OCI-LY3 (cell line): Measurements from ENCODE around the gene XRCC6.

ENCODE experiments used
- H2AFZ ChIP-seq: fragments of 200-600, 300-600 bp; shearing (Covaris generic); 2 replicates; pipeline ENCODE4 v1.6.0; 2014; ENCODE audit warnings: antibody characterized with exemption, low read depth, low read length
- H3K27ac ChIP-seq: fragments of 200-600, 300-600 bp; sonication (generic); 2 replicates; pipeline ENCODE4 v1.5.1; 2014; ENCODE audit warnings: mild to moderate bottlenecking, low read length, moderate library complexity, mixed read lengths
- H3K27me3 ChIP-seq: fragments of 200-600, 300-600 bp; sonication (generic); 2 replicates; pipeline ENCODE4 v1.6.1; 2014; ENCODE audit warnings: low read depth, low read length, mixed read lengths
- H3K36me3 ChIP-seq: fragments of 200-600, 300-600 bp; sonication (generic); replicated peaks from 2 replicates; pipeline ENCODE3; 2014; ENCODE audit warnings: low read depth, low read length, mixed read lengths
- H3K4me1 ChIP-seq: fragments of 300-600, 200-600 bp; sonication (generic); 2 replicates; pipeline ENCODE4 v1.6.1; 2014; ENCODE audit warnings: low read length, mixed read lengths
- H3K4me2 ChIP-seq: fragments of 200-600, 300-600 bp; sonication (generic); 2 replicates; pipeline ENCODE4 v1.6.1; 2014; ENCODE audit warnings: low read length, mixed read lengths
- H3K4me3 ChIP-seq: fragments of 300-600, 200-600 bp; sonication (generic); 2 replicates; pipeline ENCODE4 v1.5.1; 2014; ENCODE audit warnings: antibody characterized with exemption, mild to moderate bottlenecking, low read length, moderate library complexity
- H3K79me2 ChIP-seq: fragments of 300-600, 200-600 bp; shearing (Covaris generic); 2 replicates; pipeline ENCODE4 v1.6.1; 2014; ENCODE audit warnings: mild to moderate bottlenecking, low read length, mixed read lengths
- H3K9ac ChIP-seq: fragments of 300-600, 200-600 bp; shearing (Covaris generic); 2 replicates; pipeline ENCODE4 v1.6.0; 2014; ENCODE audit warnings: mild to moderate bottlenecking, low read length, moderate library complexity
- H3K9me3 ChIP-seq: fragments of 200-600, 300-600 bp; shearing (Covaris generic); 2 replicates; pipeline ENCODE4 v1.6.1; 2014; ENCODE audit warnings: low read length, mixed read lengths; ENCODE audit not compliant: insufficient read depth
- H4K20me1 ChIP-seq: fragments of 200-600, 300-600 bp; sonication (generic); 2 replicates; pipeline ENCODE4 v1.6.1; 2016; ENCODE audit warnings: low read length, mixed read lengths; ENCODE audit not compliant: insufficient read depth
- EZH2phosphoT487 ChIP-seq: fragments of 200-600 bp; shearing (Covaris generic); IDR thresholded peaks from 2 replicates; pipeline ENCODE4 v1.6.1; 2018; ENCODE audit warnings: antibody characterized with exemption, mixed run types, low read depth
- TF ChIP-seq, protein P1 (sequence below): fragments of 200-600, 300-600 bp; sonication (generic); IDR thresholded peaks from 2 replicates; pipeline ENCODE4 v1.5.1; 2014; ENCODE audit warnings: antibody characterized with exemption, low read length, low read depth

XRCC6 gene

DNA sequence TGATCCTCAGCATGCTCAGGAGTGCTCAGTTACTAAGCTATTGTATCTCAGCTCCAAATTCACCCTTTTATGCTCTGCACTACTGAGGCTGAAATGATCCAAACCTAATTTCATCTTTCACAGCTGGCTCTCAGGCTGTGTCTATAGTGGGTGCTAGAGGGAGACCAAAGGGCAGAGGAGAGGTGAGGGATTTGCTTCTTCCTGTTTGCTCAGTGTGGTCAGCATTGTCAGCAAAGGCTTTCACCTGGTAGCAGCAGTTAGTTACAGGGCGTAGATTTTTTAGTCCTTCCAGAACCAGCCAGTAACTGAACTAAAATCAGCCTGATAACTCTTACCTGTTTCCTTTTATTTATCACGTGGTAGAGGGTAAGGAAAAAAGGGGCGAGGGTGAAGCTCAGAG, 33.2 kb downstream of the XRCC6 start:
- Histone ChIP-seq H3K79me2 (peaks cover 12% of the 10 kb centered on the region; the same call in 1 of the 2 replicates), H3K9me3 (no peaks in the 10 kb centered on the region), H3K27ac (no peak overlapping the region), H3K9ac (no peak overlapping the region), H3K4me2 (no peak overlapping the region), H2AFZ (no peak overlapping the region), H3K27me3 (no peaks in the 10 kb centered on the region), H3K36me3 (peaks cover 70% of the 10 kb centered on the region), H3K4me3 (no peak overlapping the region), H4K20me1 (no peaks in the 10 kb centered on the region), H3K4me1 (no peaks in the 10 kb centered on the region)
- no peak for TF ChIP-seq EZH2phosphoT487

DNA sequence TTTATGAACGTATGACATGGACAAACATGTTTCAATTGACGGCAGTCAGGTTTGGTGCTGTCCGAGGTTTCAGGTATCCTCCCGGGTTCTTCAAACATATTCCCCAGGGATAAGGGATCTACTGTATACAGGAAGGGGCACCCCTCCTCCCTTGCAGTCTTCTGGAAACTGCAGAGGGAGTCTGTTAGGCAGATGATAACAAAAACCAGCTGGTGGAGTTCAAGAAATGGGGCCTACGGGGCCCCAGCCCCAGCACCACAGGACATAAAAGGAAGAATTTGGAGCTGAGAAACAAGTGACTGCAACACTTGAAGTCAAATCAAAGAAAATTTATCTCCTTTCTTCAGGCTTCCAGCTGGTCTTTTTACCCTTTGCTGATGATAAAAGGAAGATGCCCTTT, 35.5 kb downstream of the XRCC6 start:
- no peaks in the 10 kb centered on the region for H3K27me3 ChIP-seq
- no peak overlapping the region for H2AFZ ChIP-seq
- TF ChIP-seq, protein P1, sequence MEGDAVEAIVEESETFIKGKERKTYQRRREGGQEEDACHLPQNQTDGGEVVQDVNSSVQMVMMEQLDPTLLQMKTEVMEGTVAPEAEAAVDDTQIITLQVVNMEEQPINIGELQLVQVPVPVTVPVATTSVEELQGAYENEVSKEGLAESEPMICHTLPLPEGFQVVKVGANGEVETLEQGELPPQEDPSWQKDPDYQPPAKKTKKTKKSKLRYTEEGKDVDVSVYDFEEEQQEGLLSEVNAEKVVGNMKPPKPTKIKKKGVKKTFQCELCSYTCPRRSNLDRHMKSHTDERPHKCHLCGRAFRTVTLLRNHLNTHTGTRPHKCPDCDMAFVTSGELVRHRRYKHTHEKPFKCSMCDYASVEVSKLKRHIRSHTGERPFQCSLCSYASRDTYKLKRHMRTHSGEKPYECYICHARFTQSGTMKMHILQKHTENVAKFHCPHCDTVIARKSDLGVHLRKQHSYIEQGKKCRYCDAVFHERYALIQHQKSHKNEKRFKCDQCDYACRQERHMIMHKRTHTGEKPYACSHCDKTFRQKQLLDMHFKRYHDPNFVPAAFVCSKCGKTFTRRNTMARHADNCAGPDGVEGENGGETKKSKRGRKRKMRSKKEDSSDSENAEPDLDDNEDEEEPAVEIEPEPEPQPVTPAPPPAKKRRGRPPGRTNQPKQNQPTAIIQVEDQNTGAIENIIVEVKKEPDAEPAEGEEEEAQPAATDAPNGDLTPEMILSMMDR: no peak
- no peak for TF ChIP-seq EZH2phosphoT487
- no peak overlapping the region for H3K9ac ChIP-seq
- peaks cover 75% of the 10 kb centered on the region for H3K36me3 ChIP-seq
- H3K4me3 ChIP-seq: no peak overlapping the region
- H3K4me1 ChIP-seq: no peaks in the 10 kb centered on the region
- H3K79me2 ChIP-seq: peaks cover 12% of the 10 kb centered on the region; the same call in 1 of the 2 replicates
- peaks cover 4% of the 10 kb centered on the region; the same call in 1 of the 2 replicates for H4K20me1 ChIP-seq
- no peaks in the 10 kb centered on the region for H3K9me3 ChIP-seq
- H3K4me2 ChIP-seq: no peak overlapping the region
- no peak overlapping the region for H3K27ac ChIP-seq

DNA sequence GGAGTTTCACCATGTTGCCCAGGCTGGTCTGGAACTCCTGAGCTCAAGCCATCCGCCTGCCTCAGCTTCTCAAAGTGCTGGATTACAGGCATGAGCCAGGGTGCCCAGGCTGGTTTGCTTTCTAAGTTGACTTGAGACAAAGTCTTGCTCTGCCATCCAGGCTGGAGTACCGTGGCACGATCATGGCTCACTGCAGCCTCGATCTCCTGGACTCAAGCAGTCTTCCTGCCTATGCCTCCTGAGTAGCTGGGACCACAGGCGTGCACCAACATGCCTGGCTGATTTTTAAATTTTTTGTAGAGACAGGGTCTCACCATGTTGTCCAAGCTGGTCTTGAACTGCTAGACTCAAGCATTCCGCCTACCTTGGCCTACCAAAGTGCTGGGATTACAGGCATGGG, 36.6 kb downstream of the XRCC6 start:
- no peaks in the 10 kb centered on the region for H3K9me3 ChIP-seq
- no peak overlapping the region for H3K9ac ChIP-seq
- no peaks in the 10 kb centered on the region for H3K27me3 ChIP-seq
- no peak overlapping the region for H3K27ac ChIP-seq
- H3K4me2 ChIP-seq: no peak overlapping the region
- TF ChIP-seq, protein P1: no peak
- TF ChIP-seq EZH2phosphoT487: no peak
- H3K79me2 ChIP-seq: peaks cover 8% of the 10 kb centered on the region; the same call in 1 of the 2 replicates
- peaks cover 75% of the 10 kb centered on the region for H3K36me3 ChIP-seq
- H3K4me1 ChIP-seq: no peaks in the 10 kb centered on the region
- H3K4me3 ChIP-seq: no peak overlapping the region
- H4K20me1 ChIP-seq: peaks cover 4% of the 10 kb centered on the region; the same call in 1 of the 2 replicates
- no peak overlapping the region for H2AFZ ChIP-seq

DNA sequence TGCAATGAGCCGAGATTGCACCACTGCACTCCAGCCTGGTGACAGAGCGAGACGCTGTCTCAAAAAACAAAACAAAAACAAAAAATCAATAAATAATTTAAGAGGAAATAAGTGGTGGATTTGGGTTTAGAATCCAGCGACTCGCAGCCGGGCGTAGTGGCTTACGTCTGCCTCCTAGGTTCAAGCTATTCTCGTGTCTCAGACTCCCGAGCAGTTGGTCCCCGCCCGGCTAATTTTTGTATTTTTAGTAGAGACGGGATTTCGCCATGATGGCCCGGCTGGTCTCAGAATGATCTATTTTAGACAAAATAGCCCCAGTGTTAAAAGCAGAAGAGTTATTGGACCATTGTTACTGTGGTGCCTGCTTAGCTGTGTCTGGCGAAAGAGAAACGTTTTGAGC, 37.8 kb downstream of the XRCC6 start:
- TF ChIP-seq, protein P1: no peak
- no peak for TF ChIP-seq EZH2phosphoT487
- no peak overlapping the region for H3K4me2 ChIP-seq
- H3K4me1 ChIP-seq: no peaks in the 10 kb centered on the region
- H4K20me1 ChIP-seq: peaks cover 4% of the 10 kb centered on the region; the same call in 1 of the 2 replicates
- H3K4me3 ChIP-seq: no peak overlapping the region
- no peak overlapping the region for H3K9ac ChIP-seq
- H3K36me3 ChIP-seq: peaks cover 73% of the 10 kb centered on the region
- H3K9me3 ChIP-seq: no peaks in the 10 kb centered on the region
- H2AFZ ChIP-seq: no peak overlapping the region
- no peaks in the 10 kb centered on the region for H3K27me3 ChIP-seq
- no peak overlapping the region for H3K27ac ChIP-seq
- 0 out of 2 replicates have a peak, but pooled peaks cover 4% of the 10 kb centered on the region for H3K79me2 ChIP-seq

DNA sequence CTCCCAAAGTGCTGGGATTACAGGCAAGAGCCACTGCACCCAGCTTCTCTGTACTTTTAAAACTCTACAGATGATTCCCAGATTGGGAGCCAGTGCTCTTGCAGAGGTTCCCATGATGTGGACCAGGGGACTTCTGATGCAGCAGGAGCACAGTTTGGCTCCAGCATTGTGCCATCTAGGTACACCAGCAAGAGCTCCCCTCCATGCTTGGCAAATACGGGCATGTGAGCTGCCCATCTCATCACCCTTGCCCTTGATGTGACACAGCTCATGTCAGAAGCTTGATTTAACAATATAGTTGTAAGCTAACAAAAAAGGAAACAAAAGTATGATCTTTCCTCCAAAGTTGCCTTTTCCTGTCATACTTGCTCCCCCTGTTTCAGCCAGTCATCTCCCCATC, 38.8 kb downstream of the XRCC6 start:
- no peak overlapping the region for H3K4me3 ChIP-seq
- H3K4me2 ChIP-seq: no peak overlapping the region
- peaks cover 72% of the 10 kb centered on the region for H3K36me3 ChIP-seq
- 0 out of 2 replicates have a peak, but pooled peaks cover 4% of the 10 kb centered on the region for H3K79me2 ChIP-seq
- no peak overlapping the region for H3K27ac ChIP-seq
- no peak overlapping the region for H3K9ac ChIP-seq
- no peaks in the 10 kb centered on the region for H3K4me1 ChIP-seq
- no peaks in the 10 kb centered on the region for H3K9me3 ChIP-seq
- no peak overlapping the region for H2AFZ ChIP-seq
- H3K27me3 ChIP-seq: no peaks in the 10 kb centered on the region
- peaks cover 4% of the 10 kb centered on the region; the same call in 1 of the 2 replicates for H4K20me1 ChIP-seq
- TF ChIP-seq, protein P1: no peak
- no peak for TF ChIP-seq EZH2phosphoT487
